ENCODE measurements around the gene CAMK2A. TPM values are rescaled to one million over a fixed set of nuclear protein-coding genes. Genes with fewer than 3 reads are reported as not detected.

Gene CAMK2A
- total RNA-seq, 4 donors from 2014 or later, result 1.2 TPM; not detected in 3

GRCh38 chr5:150189728-150190502 lies 99.7 kb downstream of the CAMK2A start, which contains the start of gene SLC6A7:
Gene SLC6A7, plus strand, starts transcription at chr5:150190062. Its CDS starts 266 bp downstream, at chr5:150190328.
- H3K4me3 ChIP-seq, result peak within 1 kb of the TSS in 2 of 4 donors; percentile 33 to 34
- peaks cover 0 to 37% (median 4%) of the 10 kb centered on the region in 4 donors for H3K4me1 ChIP-seq
- H3K27ac ChIP-seq, result no peak within 1 kb of the TSS

GRCh38 chr5:150189326-150189725 lies 100.2 kb downstream of the CAMK2A start:
- Histone ChIP-seq H3K4me3 (no peak overlapping the region), H3K27ac (no peak overlapping the region), H3K36me3 (no peaks in the 10 kb centered on the region), H3K4me1 (peaks cover 0 to 43% (median 6%) of the 10 kb centered on the region in 4 donors), H3K9me3 (no peaks in the 10 kb centered on the region), H3K27me3 (no peaks in the 10 kb centered on the region)
- no peak for TF ChIP-seq CTCF (IDR thresholded peaks at IDR 0.05)
- no peak for TF ChIP-seq POLR2A (IDR thresholded peaks at IDR 0.05)
- peak in 1 of 3 donors; percentile 34 for DNase-seq

More at GRCh38 chr5:150189728-150190502, 99.7 kb downstream of the CAMK2A start, which contains the start of gene SLC6A7:
- H3K9me3 ChIP-seq, result no peaks in the 10 kb centered on the region
- no peaks in the 10 kb centered on the region for H3K36me3 ChIP-seq
- H3K27me3 ChIP-seq, result no peaks in the 10 kb centered on the region
- peak in 1 of 6 experiments; percentile 31 for TF ChIP-seq CTCF (IDR thresholded peaks at IDR 0.05)
- TF ChIP-seq POLR2A (IDR thresholded peaks at IDR 0.05), result no peak
- DNase-seq, result peak in 1 of 3 donors; percentile 64

- no peaks in the 10 kb centered on the region for H3K27me3 ChIP-seq
- DNase-seq, result peak in 1 of 3 donors; percentile 58
- no peaks in the 10 kb centered on the region for H3K9me3 ChIP-seq
- H3K36me3 ChIP-seq, result no peaks in the 10 kb centered on the region
- H3K4me1 ChIP-seq, result peaks cover 0 to 54% (median 6%) of the 10 kb centered on the region in 4 donors
- H3K4me3 ChIP-seq, result no peak overlapping the region
- H3K27ac ChIP-seq, result no peak overlapping the region
- no peak for TF ChIP-seq POLR2A (IDR thresholded peaks at IDR 0.05)
- TF ChIP-seq CTCF (IDR thresholded peaks at IDR 0.05), result no peak
These were observed 101.3 kb downstream of the CAMK2A start for GRCh38 chr5:150188146-150188842.

GRCh38 chr5:150186897-150187296 lies 102.7 kb downstream of the CAMK2A start:
- peak in 2 of 3 donors; percentile 52 to 56 for DNase-seq
- Histone ChIP-seq H3K36me3 (no peaks in the 10 kb centered on the region), H3K27me3 (no peaks in the 10 kb centered on the region), H3K9me3 (no peaks in the 10 kb centered on the region), H3K4me1 (peaks cover 0 to 66% (median 10%) of the 10 kb centered on the region in 4 donors), H3K27ac (peak overlapping the region in 2 of 4 donors; percentile 89 to 95), H3K4me3 (no peak overlapping the region)
- TF ChIP-seq CTCF (IDR thresholded peaks at IDR 0.05) (no peak), POLR2A (IDR thresholded peaks at IDR 0.05) (no peak)

- Histone ChIP-seq H3K27ac (peak overlapping the region in 2 of 4 donors; percentile 89 to 95), H3K4me3 (no peak overlapping the region), H3K9me3 (no peaks in the 10 kb centered on the region), H3K4me1 (peaks cover 0 to 73% (median 13%) of the 10 kb centered on the region in 4 donors), H3K36me3 (no peaks in the 10 kb centered on the region), H3K27me3 (no peaks in the 10 kb centered on the region)
- TF ChIP-seq POLR2A (IDR thresholded peaks at IDR 0.05) (no peak), CTCF (IDR thresholded peaks at IDR 0.05) (no peak)
- DNase-seq, result peak in 2 of 3 donors; percentile 53 to 58
These were observed 103.4 kb downstream of the CAMK2A start for GRCh38 chr5:150186137-150186536.

Data from Peyer's patch (tissue), 4 donors.